H1 (cell line): Measurements from ENCODE around the gene TFCP2L1. TPM values are rescaled to one million over a fixed set of nuclear protein-coding genes. Genes with fewer than 3 reads are reported as not detected.

ENCODE experiments used
- CTCF ChIA-PET: fragments of 300-600 bp; sonication (Branson Sonifier 250); formaldehyde crosslinking; loops from one replicate; lab custom pipeline; 2021; ENCODE audit not compliant: partially characterized antibody; lab: Charles Lee
- POLR2A ChIA-PET: fragments of 300-600 bp; sonication (Branson Sonifier 250); formaldehyde crosslinking; loops from one replicate; lab custom pipeline; 2021; ENCODE audit warnings: inconsistent platforms; ENCODE audit not compliant: partially characterized antibody; lab: Charles Lee
- DNase-seq, 2 experiments: peaks; one replicate each; pipeline versions ENCODE4 v3.0.0 to v3.0.0-alpha.2; 2010 to 2022; ENCODE audit warnings: low spot score in 2 of 2, low read depth in 1 of 2, mixed read lengths in 1 of 2
- FAIRE-seq: peaks from 2 replicates; lab custom pipeline; 2011; peaks lifted over from hg19 to GRCh38; lab: Jason Lieb, UNC
- H2AFZ ChIP-seq: 2 replicates; pipeline ENCODE4 v1.8.1; 2012; ENCODE audit warnings: low read length, inconsistent platforms
- H2AK5ac ChIP-seq: 2 replicates; pipeline ENCODE4 v1.6.1; 2013; ENCODE audit warnings: low read depth, low read length
- H2BK120ac ChIP-seq: replicated peaks from 2 replicates; pipeline ENCODE3; 2013; ENCODE audit warnings: low read depth, low read length, inconsistent platforms
- H2BK12ac ChIP-seq: 2 replicates; pipeline ENCODE4 v1.6.1; 2013; ENCODE audit warnings: low read depth, low read length
- H2BK15ac ChIP-seq: 2 replicates; pipeline ENCODE4 v1.6.1; 2013; ENCODE audit warnings: low read length
- H2BK20ac ChIP-seq: 2 replicates; pipeline ENCODE4 v1.6.1; 2013; ENCODE audit warnings: low read length
- H2BK5ac ChIP-seq: 2 replicates; pipeline ENCODE4 v1.6.1; 2013; ENCODE audit warnings: low read depth, low read length
- H3K14ac ChIP-seq: 2 replicates; pipeline ENCODE4 v1.6.1; 2013; ENCODE audit warnings: inconsistent platforms; ENCODE audit not compliant: insufficient read length
- H3K18ac ChIP-seq: 2 replicates; pipeline ENCODE4 v1.6.1; 2013; ENCODE audit warnings: low read length; ENCODE audit errors: extremely low read depth
- H3K23ac ChIP-seq: 2 replicates; pipeline ENCODE4 v1.6.1; 2013; ENCODE audit warnings: inconsistent platforms; ENCODE audit not compliant: insufficient read length
- H3K23me2 ChIP-seq: 2 replicates; pipeline ENCODE4 v1.6.1; 2013; ENCODE audit warnings: low read depth, low read length
- H3K27ac ChIP-seq: 2 replicates; pipeline ENCODE4 v1.6.1; 2011; ENCODE audit warnings: low read depth, low read length, inconsistent platforms
- H3K27me3 ChIP-seq, 4 experiments: replicated peaks in 1 of 4; 1 replicate in 1 of 4; 2 replicates in 3 of 4; pipeline versions ENCODE4 v1.6.1 to v1.8.1; 2011 to 2013; ENCODE audit warnings: low read length in 3 of 4, mild to moderate bottlenecking in 3 of 4, inconsistent platforms in 2 of 4, mixed read lengths in 2 of 4, moderate library complexity in 1 of 4; ENCODE audit not compliant: control insufficient read depth in 3 of 4, insufficient read depth in 3 of 4; ENCODE audit errors: extremely low read depth in 1 of 4
- H3K36me3 ChIP-seq, 4 experiments: 2 replicates each; pipeline versions ENCODE4 v1.6.1 to v1.8.1; 2011 to 2013; ENCODE audit warnings: mild to moderate bottlenecking in 4 of 4, low read length in 3 of 4, moderate library complexity in 2 of 4, control low read depth in 1 of 4, inconsistent platforms in 1 of 4; ENCODE audit not compliant: insufficient read depth in 4 of 4, control insufficient read depth in 2 of 4
- H3K4ac ChIP-seq: replicated peaks from 2 replicates; pipeline ENCODE3; 2013; ENCODE audit warnings: low read length, low read depth, mixed read lengths, inconsistent platforms; ENCODE audit not compliant: insufficient read length
- H3K4me1 ChIP-seq, 4 experiments: replicated peaks in 1 of 4; 1 replicate in 1 of 4; 2 replicates in 3 of 4; pipeline versions ENCODE4 v1.6.1 to v1.8.1; 2011 to 2013; ENCODE audit warnings: low read length in 3 of 4, inconsistent platforms in 2 of 4, mixed read lengths in 1 of 4; ENCODE audit not compliant: insufficient read depth in 4 of 4, control insufficient read depth in 3 of 4
- H3K4me2 ChIP-seq, 2 experiments: 2 replicates each; pipeline versions ENCODE4 v1.6.1 to v1.8.1; 2011 to 2013; ENCODE audit warnings: low read depth in 2 of 2, low read length in 2 of 2, control low read depth in 1 of 2, inconsistent platforms in 1 of 2, mild to moderate bottlenecking in 1 of 2; ENCODE audit not compliant: insufficient read depth in 1 of 2
- H3K4me3 ChIP-seq, 4 experiments: fragments of 200-600, 300-600 bp in 1 of 4; sonication (generic), shearing (Covaris generic), sonication (Bioruptor Twin) in 1 of 4; 2 replicates each; pipeline versions ENCODE4 v1.5.1 to v1.8.1; 2011 to 2016; ENCODE audit warnings: low read length in 4 of 4, low read depth in 3 of 4, control low read depth in 2 of 4, inconsistent platforms in 2 of 4, mild to moderate bottlenecking in 2 of 4, mixed read lengths in 1 of 4, moderate library complexity in 1 of 4; ENCODE audit not compliant: insufficient read depth in 2 of 4; ENCODE audit errors: extremely low read depth in 1 of 4
- H3K56ac ChIP-seq: replicated peaks from 2 replicates; pipeline ENCODE3; 2013; ENCODE audit warnings: low read depth, mild to moderate bottlenecking, mixed read lengths, low read length, inconsistent platforms; ENCODE audit not compliant: insufficient read length
- H3K79me1 ChIP-seq: 2 replicates; pipeline ENCODE4 v1.6.1; 2013; ENCODE audit warnings: low read depth, low read length, control low read depth
- H3K79me2 ChIP-seq, 2 experiments: 2 replicates each; pipeline versions ENCODE4 v1.6.1 to v1.8.1; 2012 to 2013; ENCODE audit warnings: low read length in 2 of 2, mild to moderate bottlenecking in 2 of 2, inconsistent platforms in 1 of 2; ENCODE audit not compliant: insufficient read depth in 2 of 2, control insufficient read depth in 1 of 2
- H3K9ac ChIP-seq, 4 experiments: replicated peaks in 1 of 4; 1 replicate in 1 of 4; 2 replicates in 3 of 4; pipeline versions ENCODE4 v1.6.1 to v1.8.1; 2011 to 2013; ENCODE audit warnings: low read depth in 3 of 4, low read length in 3 of 4, control low read depth in 2 of 4, mild to moderate bottlenecking in 2 of 4, moderate library complexity in 2 of 4, inconsistent platforms in 1 of 4; ENCODE audit errors: extremely low read depth in 1 of 4
- H3K9me3 ChIP-seq, 2 experiments: 2 replicates each; pipeline versions ENCODE4 v1.6.1 to v1.8.1; 2012 to 2013; ENCODE audit warnings: mild to moderate bottlenecking in 2 of 2, moderate library complexity in 2 of 2, control low read depth in 1 of 2, inconsistent platforms in 1 of 2, low read depth in 1 of 2, low read length in 1 of 2, mixed read lengths in 1 of 2; ENCODE audit not compliant: insufficient read depth in 2 of 2
- H4K20me1 ChIP-seq, 2 experiments: replicated peaks in 1 of 2; 2 replicates each; pipeline versions ENCODE3 to v1.8.1; 2011 to 2013; ENCODE audit warnings: inconsistent platforms in 2 of 2, low read length in 2 of 2, mild to moderate bottlenecking in 1 of 2; ENCODE audit not compliant: insufficient read depth in 2 of 2, control insufficient read depth in 1 of 2
- H4K5ac ChIP-seq: 2 replicates; pipeline ENCODE4 v1.6.1; 2013; ENCODE audit warnings: low read length, low read depth, mixed read lengths, inconsistent platforms; ENCODE audit not compliant: insufficient read length
- H4K8ac ChIP-seq: 2 replicates; pipeline ENCODE4 v1.8.0; 2013; ENCODE audit warnings: mild to moderate bottlenecking, moderate library complexity, low read length, inconsistent platforms; ENCODE audit not compliant: insufficient read depth; ENCODE audit errors: extremely low read depth
- H4K91ac ChIP-seq: replicated peaks from 2 replicates; pipeline ENCODE3; 2013; ENCODE audit warnings: low read length, mixed read lengths, inconsistent platforms; ENCODE audit not compliant: insufficient read length
- JUN ChIP-seq: IDR thresholded peaks from 2 replicates; pipeline ENCODE4 v1.6.1; 2011; ENCODE audit warnings: low read depth, mild to moderate bottlenecking, improper control_type of control experiment, low read length
- KDM5A ChIP-seq: fragments of 200-600 bp; IDR thresholded peaks from 2 replicates; pipeline ENCODE4 v1.7.1; 2012; ENCODE audit warnings: mild to moderate bottlenecking, low read length, inconsistent platforms, mixed read lengths
- MAX ChIP-seq: IDR thresholded peaks from 2 replicates; pipeline ENCODE4 v1.6.1; 2012; ENCODE audit warnings: inconsistent platforms
- NRF1 ChIP-seq: IDR thresholded peaks from 2 replicates; pipeline ENCODE4 v1.6.1; 2011; ENCODE audit warnings: mild to moderate bottlenecking, low read depth, low read length, improper control_type of control experiment
- RAD21 ChIP-seq, 2 experiments: IDR thresholded peaks in 1 of 2; conservative IDR thresholded peaks in 1 of 2; 2 replicates each; pipeline ENCODE4 v1.6.1; 2011; ENCODE audit warnings: low read depth in 2 of 2, low read length in 2 of 2, improper control_type of control experiment in 1 of 2, inconsistent platforms in 1 of 2, mild to moderate bottlenecking in 1 of 2, moderate library complexity in 1 of 2
- RXRA ChIP-seq: IDR thresholded peaks from 2 replicates; pipeline ENCODE4 v1.6.1; 2011; ENCODE audit warnings: low read depth, mild to moderate bottlenecking, low read length, moderate library complexity; ENCODE audit not compliant: insufficient read depth
- SIN3A ChIP-seq, 2 experiments: IDR thresholded peaks in 1 of 2; conservative IDR thresholded peaks in 1 of 2; 2 replicates each; pipeline ENCODE4 v1.6.1; 2011 to 2012; ENCODE audit warnings: low read length in 2 of 2, improper control_type of control experiment in 1 of 2, low read depth in 1 of 2, mild to moderate bottlenecking in 1 of 2
- SUZ12 ChIP-seq: fragments of 200-600 bp; sonication (generic); IDR thresholded peaks from 2 replicates; pipeline ENCODE4 v1.6.1; 2012; ENCODE audit warnings: mild to moderate bottlenecking, inconsistent platforms, low read length, moderate library complexity, mixed read lengths
- TAF7 ChIP-seq: optimal IDR thresholded peaks from 2 replicates; pipeline ENCODE3; 2011; ENCODE audit warnings: low read depth, mild to moderate bottlenecking, inconsistent platforms, low read length, moderate library complexity, borderline replicate concordance
- YY1 ChIP-seq: IDR thresholded peaks from 2 replicates; pipeline ENCODE4 v1.6.1; 2011; ENCODE audit warnings: low read depth, mild to moderate bottlenecking, low read length
- polyA plus RNA-seq, 7 experiments: library from polyadenylated mRNA; depleted of rRNA in 3 of 7; stranded (reverse) in 5 of 7; unstranded in 2 of 7; fragments of >200 nt in 5 of 7; fragments of 200-250 nt in 2 of 7; gene quantifications; 1 replicate in 5 of 7; 2 replicates in 1 of 7; 4 replicates in 1 of 7; pipeline versions ENCODE4 v1.2.1 to v1.2.3, GENCODE V29; 2011 to 2013; ENCODE audit warnings: missing spikeins in 2 of 7, mixed read lengths in 2 of 7
- total RNA-seq: library from RNA; stranded (reverse); fragmentation: NEBNext Ultra II Directional; extraction: Animal tissue kit (Norgen Biotek cat#: 25700); gene quantifications from 2 replicates; pipeline ENCODE4 v1.2.1, GENCODE V29; 2021

Gene TFCP2L1
- total and polyA plus RNA-seq, 2 of the 8 experiments (the other 6 are each of a cell fraction or from before 2014, with no cell fraction given) = 1.5 to 3.8 TPM

GRCh38 chr2:121309323-121309722 is 24.3 kb upstream of the TFCP2L1 start:
- FAIRE-seq = no peak
- CTCF ChIA-PET = interaction anchor here (0.7 kb wide), 1 partner anchor 13 kb away, joined by 3 read pairs; no protein-coding TSS in a partner anchor
- H3K79me2 ChIP-seq = no peaks in the 10 kb centered on the region
- H3K4ac ChIP-seq = no peak overlapping the region
- no peak overlapping the region for H3K14ac ChIP-seq
- no peak overlapping the region for H2BK12ac ChIP-seq
- H3K4me2 ChIP-seq = no peak overlapping the region
- no peak overlapping the region for H2BK20ac ChIP-seq
- H3K79me1 ChIP-seq = no peaks in the 10 kb centered on the region
- no peak for TF ChIP-seq RXRA
- no peak for TF ChIP-seq MAX
- no peak for TF ChIP-seq NRF1
- TF ChIP-seq RAD21 (IDR thresholded peaks at IDR 0.05 in 1 of 2, conservative IDR thresholded peaks at IDR 0.05 in 1 of 2; ENCODE audit: low read depth in 2 of 2, low read length in 2 of 2) = no peak
- TF ChIP-seq YY1 = no peak
- no peak for TF ChIP-seq JUN
- TF ChIP-seq SUZ12 = no peak
- TF ChIP-seq TAF7 = no peak
- no peak for TF ChIP-seq SIN3A (conservative IDR thresholded peaks at IDR 0.05 in 1 of 2, IDR thresholded peaks at IDR 0.05 in 1 of 2; ENCODE audit: low read depth in 1 of 2, low read length in 2 of 2)
- no peak for TF ChIP-seq KDM5A
- no peak overlapping the region for H4K8ac ChIP-seq
- no peak overlapping the region for H3K27ac ChIP-seq
- no peaks in the 10 kb centered on the region for H3K27me3 ChIP-seq
- no peak overlapping the region for H3K56ac ChIP-seq
- no peak overlapping the region for H4K5ac ChIP-seq
- POLR2A ChIA-PET = no interaction called here
- H2AK5ac ChIP-seq = no peak overlapping the region
- H2AFZ ChIP-seq = no peak overlapping the region
- no peak overlapping the region for H3K4me3 ChIP-seq
- H3K18ac ChIP-seq = no peak overlapping the region
- no peak overlapping the region for H2BK15ac ChIP-seq
- no peak overlapping the region for H3K23ac ChIP-seq
- no peak overlapping the region for H2BK120ac ChIP-seq
- no peaks in the 10 kb centered on the region for H4K20me1 ChIP-seq
- no peak overlapping the region for H4K91ac ChIP-seq
- H3K36me3 ChIP-seq = no peaks in the 10 kb centered on the region
- H3K9ac ChIP-seq = no peak overlapping the region
- H3K9me3 ChIP-seq = no peaks in the 10 kb centered on the region
- no peaks in the 10 kb centered on the region; the same call in 1 of the 2 replicates for H3K23me2 ChIP-seq
- no peak for DNase-seq
- H2BK5ac ChIP-seq = no peak overlapping the region
- H3K4me1 ChIP-seq = no peaks in the 10 kb centered on the region
